Measurements from ENCODE around the gene SGSH.
"Not testable (repeated sequence)": the region's sequence is repeated elsewhere in the genome, so short reads cannot be mapped to it uniquely, and the experiment has no call there.

The SGSH gene

GRCh38 chr17:80253631-80254395 is 33.7 kb upstream of the SGSH start:
- DNase-seq: no peak

GRCh38 chr17:80252871-80253270 is 32.7 kb upstream of the SGSH start:
- no peak for DNase-seq

GRCh38 chr17:80251966-80252365 is 31.8 kb upstream of the SGSH start:
- no peak for DNase-seq

- DNase-seq: no peak
Measured at GRCh38 chr17:80248894-80249710, 29.0 kb upstream of the SGSH start.

- no peak for DNase-seq
Measured at GRCh38 chr17:80248001-80248893, 28.1 kb upstream of the SGSH start.

- no peak for DNase-seq
Measured at GRCh38 chr17:80247561-80247960, 27.4 kb upstream of the SGSH start.

- no peak for DNase-seq
Measured at GRCh38 chr17:80246726-80247125, 26.6 kb upstream of the SGSH start.

- no peak for DNase-seq
Measured at GRCh38 chr17:80246266-80246681, 26.1 kb upstream of the SGSH start.

GRCh38 chr17:80245566-80246265 is 25.6 kb upstream of the SGSH start:
- no peak for DNase-seq

- DNase-seq: no peak
Measured at GRCh38 chr17:80244871-80245509, 24.9 kb upstream of the SGSH start.

GRCh38 chr17:80244448-80244847 is 24.3 kb upstream of the SGSH start:
- DNase-seq: not testable (repeated sequence)

GRCh38 chr17:80243526-80244433 is 23.6 kb upstream of the SGSH start:
- DNase-seq: no peak

GRCh38 chr17:80242505-80242904 is 22.4 kb upstream of the SGSH start:
- no peak for DNase-seq

- no peak for DNase-seq
Measured at GRCh38 chr17:80237386-80237785, 17.3 kb upstream of the SGSH start.

- no peak for DNase-seq
Measured at GRCh38 chr17:80236911-80237310, 16.8 kb upstream of the SGSH start.

- DNase-seq: no peak
Measured at GRCh38 chr17:80233202-80233601, 13.1 kb upstream of the SGSH start.

GRCh38 chr17:80232438-80232837 is 12.3 kb upstream of the SGSH start:
- no peak for DNase-seq

- no peak for DNase-seq
Measured at GRCh38 chr17:80229011-80229410, 8.9 kb upstream of the SGSH start.

- no peak for DNase-seq
Measured at GRCh38 chr17:80228477-80228876, 8.3 kb upstream of the SGSH start.

- no peak for DNase-seq
Measured at GRCh38 chr17:80227666-80228065, 7.5 kb upstream of the SGSH start.

GRCh38 chr17:80227156-80227555 is 7.0 kb upstream of the SGSH start:
- no peak for DNase-seq
